ENCODE measurements around the gene TNFRSF4.
"Not testable (repeated sequence)": the region's sequence is repeated elsewhere in the genome, so short reads cannot be mapped to it uniquely, and the experiment has no call there.

TNFRSF4 gene

GRCh38 chr1:1200876-1201810, 12.8 kb downstream of the TNFRSF4 start:
- peak; percentile 30 to 76 for DNase-seq

DNA sequence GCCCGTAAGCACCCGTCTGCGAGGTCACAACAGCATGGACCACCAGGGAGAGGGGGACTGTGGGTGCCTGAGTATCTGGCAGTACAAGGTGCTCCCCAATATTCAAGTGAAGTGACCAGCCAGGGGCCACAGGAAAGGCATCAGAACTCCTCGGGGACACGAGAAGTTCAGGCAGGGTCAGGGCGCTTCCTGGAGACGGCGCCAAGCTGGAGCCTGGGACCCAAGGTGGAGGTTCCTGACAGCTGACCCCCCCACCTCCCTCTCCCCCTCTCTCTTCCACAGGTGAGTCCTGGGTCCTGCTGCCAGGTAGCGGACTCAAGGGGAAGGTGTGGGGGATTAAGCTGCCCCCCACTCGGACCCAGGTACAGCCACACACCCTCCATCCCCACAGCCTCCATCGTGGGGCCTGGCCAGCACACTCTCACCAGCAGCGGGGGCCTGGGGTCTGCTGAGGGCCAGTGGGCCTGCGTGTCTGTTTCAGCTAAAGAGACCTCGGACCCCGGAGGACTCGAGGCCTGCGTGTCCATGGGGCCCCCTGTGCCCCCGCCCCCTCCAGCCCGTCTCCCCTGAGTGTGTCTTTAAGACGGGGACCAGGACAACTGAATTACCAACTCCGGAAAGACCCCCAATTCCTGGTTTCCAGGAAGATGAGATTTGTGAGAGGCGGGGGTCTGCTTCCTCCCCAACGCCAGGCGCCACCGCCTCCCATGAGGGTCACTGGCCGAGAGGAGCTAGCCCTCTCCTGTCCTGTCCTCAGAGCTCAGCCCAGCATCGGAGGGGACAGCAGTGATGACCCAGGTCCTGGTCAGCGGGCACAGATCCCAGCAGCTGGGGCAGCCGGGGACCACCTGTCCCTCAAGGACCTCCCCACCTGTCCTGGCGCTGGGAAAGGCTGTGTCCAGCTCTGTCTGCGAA, 13.7 kb downstream of the TNFRSF4 start:
- DNase-seq: no peak

- no peak for DNase-seq
Measured at GRCh38 chr1:1199141-1199960, 14.6 kb downstream of the TNFRSF4 start.

GRCh38 chr1:1198423-1199140, 15.4 kb downstream of the TNFRSF4 start:
- DNase-seq: no peak

GRCh38 chr1:1197551-1198422, 16.2 kb downstream of the TNFRSF4 start:
- DNase-seq: no peak

- no peak for DNase-seq
Measured at GRCh38 chr1:1197188-1197500, 16.8 kb downstream of the TNFRSF4 start.

DNA sequence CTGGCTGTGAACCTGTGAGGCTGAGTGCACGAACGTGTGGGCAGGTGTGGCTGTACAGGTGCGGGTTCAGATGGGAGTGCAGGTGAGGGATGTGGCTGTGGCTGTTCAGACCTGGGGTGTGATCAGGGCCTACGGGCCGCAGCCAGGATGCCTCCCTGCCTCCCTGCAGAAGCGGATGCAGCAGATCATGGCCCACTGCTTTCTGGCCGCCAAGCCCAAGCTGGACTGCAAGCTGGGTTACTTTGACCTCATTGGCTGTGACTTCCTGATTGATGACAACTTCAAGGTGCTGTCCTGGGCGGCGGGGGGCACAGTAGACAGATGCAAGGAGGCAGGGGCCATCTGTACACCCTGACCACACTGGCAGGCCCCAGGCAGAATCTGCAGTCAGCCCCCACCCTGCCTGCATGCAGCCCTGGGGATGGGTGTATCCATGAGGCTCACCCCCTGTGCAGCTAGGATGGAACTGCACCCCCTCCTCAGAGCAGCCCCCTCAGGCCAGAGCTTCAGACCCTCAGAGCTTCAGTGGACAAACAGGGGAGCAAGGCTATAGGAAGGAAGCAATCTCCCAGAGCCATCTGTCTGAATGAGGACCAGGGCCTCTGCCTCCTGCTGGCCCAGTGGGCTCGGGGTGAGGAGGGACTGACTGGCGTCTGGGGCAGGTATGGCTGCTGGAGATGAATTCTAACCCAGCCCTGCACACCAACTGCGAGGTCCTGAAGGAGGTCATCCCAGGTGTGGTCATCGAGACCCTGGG, 17.3 kb downstream of the TNFRSF4 start:
- no peak for DNase-seq

GRCh38 chr1:1195726-1196125, 18.2 kb downstream of the TNFRSF4 start:
- not testable (repeated sequence) for DNase-seq

- DNase-seq: no peak
Measured at GRCh38 chr1:1194723-1195122, 19.2 kb downstream of the TNFRSF4 start.

- no peak for DNase-seq
Measured at GRCh38 chr1:1191734-1192133, 22.2 kb downstream of the TNFRSF4 start.

DNA sequence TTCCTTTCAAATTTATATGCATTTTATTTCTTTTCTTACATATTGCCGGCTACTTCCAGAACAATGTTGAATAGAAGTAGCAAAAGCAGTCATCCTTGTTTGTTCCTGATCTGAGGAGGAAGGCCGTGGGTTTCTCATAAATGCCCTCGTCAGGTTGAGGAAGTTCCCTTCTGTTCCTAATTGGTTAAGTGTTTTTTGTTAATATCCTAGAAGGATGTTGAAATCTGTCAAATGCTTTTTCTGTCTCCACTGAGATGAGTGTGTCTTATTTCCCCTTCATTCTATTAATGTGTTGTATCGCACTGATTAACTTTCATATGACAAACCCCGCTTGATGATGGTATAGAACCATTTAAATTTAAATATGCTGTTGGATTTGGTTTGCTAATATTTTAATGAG, 24.8 kb downstream of the TNFRSF4 start:
- DNase-seq: peak; percentile 84

- no peak for DNase-seq
Measured at GRCh38 chr1:1187938-1188337, 26.0 kb downstream of the TNFRSF4 start.

GRCh38 chr1:1185101-1185765, 28.7 kb downstream of the TNFRSF4 start:
- no peak for DNase-seq

- no peak for DNase-seq
Measured at GRCh38 chr1:1183833-1184775, 29.8 kb downstream of the TNFRSF4 start.

GRCh38 chr1:1183221-1183747, 30.7 kb downstream of the TNFRSF4 start:
- DNase-seq: peak in 1 of 2 donors; percentile 31

GRCh38 chr1:1182491-1183220, 31.3 kb downstream of the TNFRSF4 start:
- DNase-seq: peak in 1 of 2 donors; percentile 23

- DNase-seq: no peak
Measured at GRCh38 chr1:1181938-1182410, 32.0 kb downstream of the TNFRSF4 start.
